ENCODE results near the gene MIF4GD. TPM values are rescaled to one million over a fixed set of nuclear protein-coding genes. Genes with fewer than 3 reads are reported as not detected.

The MIF4GD gene
- total and polyA plus RNA-seq, 9 of the 15 experiments (the other 6 are each of a cell fraction or from before 2014, with no cell fraction given): 11.8 to 63.8 (median 28.1) TPM

GRCh38 chr17:75261336-75262111 lies 9.5 kb downstream of the MIF4GD start, which contains the start of the genes GGA3 and MRPS7 (continued):
- TF ChIP-seq ETV6 (IDR thresholded peaks at IDR 0.05; ENCODE audit: borderline replicate concordance in 1 of 2, low read depth in 2 of 2, low read length in 1 of 2) (0 out of 4 replicates have a peak, but pooled peaks of 1 of the 2 experiments have one; percentile 9), ETV6 (CRISPR knock-in tag; IDR thresholded peaks at IDR 0.05; ENCODE audit: borderline replicate concordance) (no peak), UBTF (IDR thresholded peaks at IDR 0.05; ENCODE audit: borderline replicate concordance in 1 of 2, low read depth in 2 of 2, low read length in 2 of 2) (no peak), YBX1 (IDR thresholded peaks at IDR 0.05) (no peak), ZNF445 (CRISPR knock-in tag; IDR thresholded peaks at IDR 0.05; ENCODE audit: low read depth) (0 out of 2 replicates have a peak, but pooled peaks have one; percentile 44), ZNF766 (CRISPR knock-in tag; conservative IDR thresholded peaks at IDR 0.05) (no peak; the same call in 1 of the 2 replicates), TEAD1 (CRISPR knock-in tag; IDR thresholded peaks at IDR 0.05) (peak in 1 of 2 experiments; percentile 78; a peak in 2 of 4 replicates), ZSCAN32 (CRISPR knock-in tag; IDR thresholded peaks at IDR 0.05) (0 out of 2 replicates have a peak, but pooled peaks have one; percentile 40), MEIS2 (IDR thresholded peaks at IDR 0.05; ENCODE audit: partially characterized antibody) (no peak), RBM39 (optimal IDR thresholded peaks at IDR 0.05; ENCODE audit: low read depth, low read length) (peak; percentile 71), TBL1XR1 (IDR thresholded peaks at IDR 0.05; ENCODE audit: low read length in 2 of 2) (peak in 1 of 2 experiments; percentile 64; a peak in 1 of 4 replicates), ZNF124 (CRISPR knock-in tag; IDR thresholded peaks at IDR 0.05) (no peak)
- TF ChIP-seq, protein P1, sequence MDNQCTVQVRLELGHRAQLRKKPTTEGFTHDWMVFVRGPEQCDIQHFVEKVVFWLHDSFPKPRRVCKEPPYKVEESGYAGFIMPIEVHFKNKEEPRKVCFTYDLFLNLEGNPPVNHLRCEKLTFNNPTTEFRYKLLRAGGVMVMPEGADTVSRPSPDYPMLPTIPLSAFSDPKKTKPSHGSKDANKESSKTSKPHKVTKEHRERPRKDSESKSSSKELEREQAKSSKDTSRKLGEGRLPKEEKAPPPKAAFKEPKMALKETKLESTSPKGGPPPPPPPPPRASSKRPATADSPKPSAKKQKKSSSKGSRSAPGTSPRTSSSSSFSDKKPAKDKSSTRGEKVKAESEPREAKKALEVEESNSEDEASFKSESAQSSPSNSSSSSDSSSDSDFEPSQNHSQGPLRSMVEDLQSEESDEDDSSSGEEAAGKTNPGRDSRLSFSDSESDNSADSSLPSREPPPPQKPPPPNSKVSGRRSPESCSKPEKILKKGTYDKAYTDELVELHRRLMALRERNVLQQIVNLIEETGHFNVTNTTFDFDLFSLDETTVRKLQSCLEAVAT (IDR thresholded peaks at IDR 0.05): 0 out of 4 replicates have a peak, but pooled peaks of 1 of the 2 experiments have one; percentile 15
- TF ChIP-seq, protein P2, sequence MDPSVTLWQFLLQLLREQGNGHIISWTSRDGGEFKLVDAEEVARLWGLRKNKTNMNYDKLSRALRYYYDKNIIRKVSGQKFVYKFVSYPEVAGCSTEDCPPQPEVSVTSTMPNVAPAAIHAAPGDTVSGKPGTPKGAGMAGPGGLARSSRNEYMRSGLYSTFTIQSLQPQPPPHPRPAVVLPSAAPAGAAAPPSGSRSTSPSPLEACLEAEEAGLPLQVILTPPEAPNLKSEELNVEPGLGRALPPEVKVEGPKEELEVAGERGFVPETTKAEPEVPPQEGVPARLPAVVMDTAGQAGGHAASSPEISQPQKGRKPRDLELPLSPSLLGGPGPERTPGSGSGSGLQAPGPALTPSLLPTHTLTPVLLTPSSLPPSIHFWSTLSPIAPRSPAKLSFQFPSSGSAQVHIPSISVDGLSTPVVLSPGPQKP (CRISPR knock-in tag; IDR thresholded peaks at IDR 0.05): no peak
- TF ChIP-seq, protein P3, sequence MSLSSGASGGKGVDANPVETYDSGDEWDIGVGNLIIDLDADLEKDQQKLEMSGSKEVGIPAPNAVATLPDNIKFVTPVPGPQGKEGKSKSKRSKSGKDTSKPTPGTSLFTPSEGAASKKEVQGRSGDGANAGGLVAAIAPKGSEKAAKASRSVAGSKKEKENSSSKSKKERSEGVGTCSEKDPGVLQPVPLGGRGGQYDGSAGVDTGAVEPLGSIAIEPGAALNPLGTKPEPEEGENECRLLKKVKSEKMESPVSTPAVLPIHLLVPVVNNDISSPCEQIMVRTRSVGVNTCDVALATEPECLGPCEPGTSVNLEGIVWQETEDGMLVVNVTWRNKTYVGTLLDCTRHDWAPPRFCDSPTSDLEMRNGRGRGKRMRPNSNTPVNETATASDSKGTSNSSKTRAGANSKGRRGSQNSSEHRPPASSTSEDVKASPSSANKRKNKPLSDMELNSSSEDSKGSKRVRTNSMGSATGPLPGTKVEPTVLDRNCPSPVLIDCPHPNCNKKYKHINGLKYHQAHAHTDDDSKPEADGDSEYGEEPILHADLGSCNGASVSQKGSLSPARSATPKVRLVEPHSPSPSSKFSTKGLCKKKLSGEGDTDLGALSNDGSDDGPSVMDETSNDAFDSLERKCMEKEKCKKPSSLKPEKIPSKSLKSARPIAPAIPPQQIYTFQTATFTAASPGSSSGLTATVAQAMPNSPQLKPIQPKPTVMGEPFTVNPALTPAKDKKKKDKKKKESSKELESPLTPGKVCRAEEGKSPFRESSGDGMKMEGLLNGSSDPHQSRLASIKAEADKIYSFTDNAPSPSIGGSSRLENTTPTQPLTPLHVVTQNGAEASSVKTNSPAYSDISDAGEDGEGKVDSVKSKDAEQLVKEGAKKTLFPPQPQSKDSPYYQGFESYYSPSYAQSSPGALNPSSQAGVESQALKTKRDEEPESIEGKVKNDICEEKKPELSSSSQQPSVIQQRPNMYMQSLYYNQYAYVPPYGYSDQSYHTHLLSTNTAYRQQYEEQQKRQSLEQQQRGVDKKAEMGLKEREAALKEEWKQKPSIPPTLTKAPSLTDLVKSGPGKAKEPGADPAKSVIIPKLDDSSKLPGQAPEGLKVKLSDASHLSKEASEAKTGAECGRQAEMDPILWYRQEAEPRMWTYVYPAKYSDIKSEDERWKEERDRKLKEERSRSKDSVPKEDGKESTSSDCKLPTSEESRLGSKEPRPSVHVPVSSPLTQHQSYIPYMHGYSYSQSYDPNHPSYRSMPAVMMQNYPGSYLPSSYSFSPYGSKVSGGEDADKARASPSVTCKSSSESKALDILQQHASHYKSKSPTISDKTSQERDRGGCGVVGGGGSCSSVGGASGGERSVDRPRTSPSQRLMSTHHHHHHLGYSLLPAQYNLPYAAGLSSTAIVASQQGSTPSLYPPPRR (CRISPR knock-in tag; IDR thresholded peaks at IDR 0.05; ENCODE audit: borderline replicate concordance): 0 out of 2 replicates have a peak, but pooled peaks have one; percentile 26

Measured in K562 (cell line).